ENCODE results near the gene NUP50. TPM values are rescaled to one million over a fixed set of nuclear protein-coding genes. Genes with fewer than 3 reads are reported as not detected.

Gene NUP50
- total RNA-seq, 1 donor from 2014 or later = 103 TPM

DNA sequence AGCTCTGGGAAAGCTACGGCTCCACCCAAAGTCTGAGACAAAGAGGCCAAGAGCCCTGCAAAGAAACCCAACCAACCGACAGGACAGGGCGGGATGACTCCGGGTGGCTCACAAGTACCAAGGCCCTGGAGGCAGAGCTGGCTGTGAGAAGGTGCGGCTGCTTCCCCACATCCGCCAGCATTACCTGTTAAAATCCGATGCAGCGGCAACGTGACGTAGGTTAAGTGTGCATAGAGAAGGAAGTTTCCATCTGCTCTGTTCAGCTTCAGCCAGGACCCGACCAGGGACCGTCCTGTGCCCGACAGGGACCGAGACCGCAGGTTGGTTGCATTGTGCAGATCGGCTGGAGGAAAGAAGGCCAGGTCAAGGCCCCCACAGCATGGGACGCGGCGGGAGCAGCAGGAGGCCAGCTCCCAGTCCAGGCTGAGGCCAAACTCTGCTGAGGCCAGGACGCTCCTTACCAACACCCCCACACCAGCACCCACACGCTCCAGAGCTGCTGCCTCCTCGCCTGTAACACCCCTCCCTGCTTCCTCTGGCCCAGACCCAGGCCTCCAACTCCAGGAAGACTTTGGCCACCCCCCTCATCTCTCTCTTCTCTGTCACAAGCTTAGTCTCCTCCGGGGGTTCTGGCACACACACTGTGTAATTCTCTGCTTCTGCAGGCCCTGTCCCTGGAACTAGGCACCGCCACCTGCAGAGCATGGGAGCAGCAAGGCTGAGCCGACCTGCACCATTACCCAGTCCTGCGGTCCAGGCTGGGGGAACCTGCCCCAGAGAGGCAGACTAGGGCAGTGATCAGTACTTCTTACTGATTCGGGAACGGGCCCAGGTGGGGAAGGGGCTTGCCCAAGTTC, 34.1 kb downstream of the NUP50 start:
- H3K4me3 Mint-ChIP-seq (ENCODE audit: unreplicated experiment) = peak overlapping the region; percentile 5
- no peak for DNase-seq (ENCODE audit: low spot score)

DNA sequence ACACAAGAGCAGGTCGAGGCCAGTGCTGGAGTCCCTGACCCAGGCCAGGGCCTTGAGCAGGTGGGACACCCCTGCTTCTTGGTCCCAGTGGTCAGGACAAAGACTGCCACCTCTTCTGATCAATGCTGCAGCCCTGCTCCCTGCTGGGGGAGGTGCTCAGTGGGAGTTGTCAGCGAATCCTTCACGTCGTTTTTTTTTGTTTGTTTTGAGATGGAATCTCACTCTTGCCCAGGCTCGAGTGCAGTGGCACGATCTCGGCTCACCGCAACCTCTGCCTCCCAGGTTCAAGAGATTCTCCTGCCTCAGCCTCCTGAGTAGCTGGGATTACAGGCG, 34.7 kb downstream of the NUP50 start:
- H3K4me3 Mint-ChIP-seq (ENCODE audit: unreplicated experiment) = no peak overlapping the region
- no peak overlapping the region for H3K27ac Mint-ChIP-seq (ENCODE audit: unreplicated experiment)
- TF ChIP-seq, protein P1, sequence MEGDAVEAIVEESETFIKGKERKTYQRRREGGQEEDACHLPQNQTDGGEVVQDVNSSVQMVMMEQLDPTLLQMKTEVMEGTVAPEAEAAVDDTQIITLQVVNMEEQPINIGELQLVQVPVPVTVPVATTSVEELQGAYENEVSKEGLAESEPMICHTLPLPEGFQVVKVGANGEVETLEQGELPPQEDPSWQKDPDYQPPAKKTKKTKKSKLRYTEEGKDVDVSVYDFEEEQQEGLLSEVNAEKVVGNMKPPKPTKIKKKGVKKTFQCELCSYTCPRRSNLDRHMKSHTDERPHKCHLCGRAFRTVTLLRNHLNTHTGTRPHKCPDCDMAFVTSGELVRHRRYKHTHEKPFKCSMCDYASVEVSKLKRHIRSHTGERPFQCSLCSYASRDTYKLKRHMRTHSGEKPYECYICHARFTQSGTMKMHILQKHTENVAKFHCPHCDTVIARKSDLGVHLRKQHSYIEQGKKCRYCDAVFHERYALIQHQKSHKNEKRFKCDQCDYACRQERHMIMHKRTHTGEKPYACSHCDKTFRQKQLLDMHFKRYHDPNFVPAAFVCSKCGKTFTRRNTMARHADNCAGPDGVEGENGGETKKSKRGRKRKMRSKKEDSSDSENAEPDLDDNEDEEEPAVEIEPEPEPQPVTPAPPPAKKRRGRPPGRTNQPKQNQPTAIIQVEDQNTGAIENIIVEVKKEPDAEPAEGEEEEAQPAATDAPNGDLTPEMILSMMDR (IDR thresholded peaks at IDR 0.05; ENCODE audit: unreplicated experiment) = no peak
- no peak for DNase-seq (ENCODE audit: low spot score)
- H3K9me3 Mint-ChIP-seq (ENCODE audit: unreplicated experiment) = no peaks in the 10 kb centered on the region
- no peaks in the 10 kb centered on the region for H3K4me1 Mint-ChIP-seq (ENCODE audit: unreplicated experiment)
- peaks cover 9% of the 10 kb centered on the region for H3K36me3 Mint-ChIP-seq (ENCODE audit: low read depth, unreplicated experiment)
- H3K27me3 Mint-ChIP-seq (ENCODE audit: unreplicated experiment) = no peaks in the 10 kb centered on the region

More for the DNA sequence above, 34.1 kb downstream of the NUP50 start:
- Mint-ChIP-seq H3K9me3 (ENCODE audit: unreplicated experiment) (no peaks in the 10 kb centered on the region), H3K36me3 (ENCODE audit: low read depth, unreplicated experiment) (peaks cover 9% of the 10 kb centered on the region), H3K4me1 (ENCODE audit: unreplicated experiment) (no peaks in the 10 kb centered on the region), H3K27me3 (ENCODE audit: unreplicated experiment) (no peaks in the 10 kb centered on the region), H3K27ac (ENCODE audit: unreplicated experiment) (no peak overlapping the region)
- TF ChIP-seq, protein P1 (IDR thresholded peaks at IDR 0.05; ENCODE audit: unreplicated experiment) = no peak

DNA sequence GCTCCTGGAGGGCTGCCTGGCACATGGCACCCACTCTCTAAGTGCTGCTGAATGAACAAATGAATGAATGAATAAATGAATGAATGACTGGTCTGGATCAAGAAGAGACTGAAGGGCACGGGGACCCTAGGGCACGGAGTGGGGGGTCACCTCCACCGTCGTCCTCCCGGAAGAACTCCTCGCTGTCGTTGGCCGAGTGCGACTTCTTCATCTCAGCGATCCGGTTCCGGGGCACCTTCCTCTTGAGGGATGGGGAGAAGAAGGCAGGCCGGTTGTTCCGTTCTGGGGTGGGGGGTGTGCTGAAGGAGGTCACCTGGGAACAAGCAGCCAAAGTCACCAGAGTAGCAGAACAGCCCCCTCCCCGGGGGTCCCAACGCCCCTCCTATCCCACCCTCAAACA, 36.0 kb downstream of the NUP50 start:
- Mint-ChIP-seq H3K36me3 (ENCODE audit: low read depth, unreplicated experiment) (peaks cover 9% of the 10 kb centered on the region), H3K27me3 (ENCODE audit: unreplicated experiment) (no peaks in the 10 kb centered on the region), H3K4me3 (ENCODE audit: unreplicated experiment) (no peak overlapping the region), H3K27ac (ENCODE audit: unreplicated experiment) (no peak overlapping the region), H3K4me1 (ENCODE audit: unreplicated experiment) (no peaks in the 10 kb centered on the region), H3K9me3 (ENCODE audit: unreplicated experiment) (no peaks in the 10 kb centered on the region)
- TF ChIP-seq, protein P1 (IDR thresholded peaks at IDR 0.05; ENCODE audit: unreplicated experiment) = no peak
- no peak for DNase-seq (ENCODE audit: low spot score)

DNA sequence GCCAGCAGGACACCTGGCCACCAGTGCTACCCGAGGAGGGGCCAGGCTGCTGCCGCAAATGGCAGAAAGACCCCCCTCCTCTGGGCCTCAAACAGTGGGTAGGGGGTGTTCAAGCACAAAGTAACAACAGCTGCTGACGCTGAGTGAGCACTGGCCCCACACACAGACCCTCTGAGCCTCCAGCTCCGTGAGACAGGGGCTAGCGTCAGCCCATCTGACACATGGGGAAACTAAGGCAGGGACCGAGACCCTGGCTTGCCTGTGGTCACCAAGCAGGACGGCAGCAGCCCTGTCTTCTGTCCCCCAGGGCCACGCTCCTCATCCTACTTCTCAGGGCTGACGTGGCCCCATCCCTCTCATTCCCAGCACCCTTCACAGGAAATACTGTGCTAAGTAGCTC, 36.5 kb downstream of the NUP50 start:
- no peak overlapping the region for H3K27ac Mint-ChIP-seq (ENCODE audit: unreplicated experiment)
- peaks cover 9% of the 10 kb centered on the region for H3K36me3 Mint-ChIP-seq (ENCODE audit: low read depth, unreplicated experiment)
- H3K27me3 Mint-ChIP-seq (ENCODE audit: unreplicated experiment) = no peaks in the 10 kb centered on the region
- DNase-seq (ENCODE audit: low spot score) = no peak
- TF ChIP-seq, protein P1 (IDR thresholded peaks at IDR 0.05; ENCODE audit: unreplicated experiment) = no peak
- H3K4me1 Mint-ChIP-seq (ENCODE audit: unreplicated experiment) = no peaks in the 10 kb centered on the region
- no peak overlapping the region for H3K4me3 Mint-ChIP-seq (ENCODE audit: unreplicated experiment)
- no peaks in the 10 kb centered on the region for H3K9me3 Mint-ChIP-seq (ENCODE audit: unreplicated experiment)

DNA sequence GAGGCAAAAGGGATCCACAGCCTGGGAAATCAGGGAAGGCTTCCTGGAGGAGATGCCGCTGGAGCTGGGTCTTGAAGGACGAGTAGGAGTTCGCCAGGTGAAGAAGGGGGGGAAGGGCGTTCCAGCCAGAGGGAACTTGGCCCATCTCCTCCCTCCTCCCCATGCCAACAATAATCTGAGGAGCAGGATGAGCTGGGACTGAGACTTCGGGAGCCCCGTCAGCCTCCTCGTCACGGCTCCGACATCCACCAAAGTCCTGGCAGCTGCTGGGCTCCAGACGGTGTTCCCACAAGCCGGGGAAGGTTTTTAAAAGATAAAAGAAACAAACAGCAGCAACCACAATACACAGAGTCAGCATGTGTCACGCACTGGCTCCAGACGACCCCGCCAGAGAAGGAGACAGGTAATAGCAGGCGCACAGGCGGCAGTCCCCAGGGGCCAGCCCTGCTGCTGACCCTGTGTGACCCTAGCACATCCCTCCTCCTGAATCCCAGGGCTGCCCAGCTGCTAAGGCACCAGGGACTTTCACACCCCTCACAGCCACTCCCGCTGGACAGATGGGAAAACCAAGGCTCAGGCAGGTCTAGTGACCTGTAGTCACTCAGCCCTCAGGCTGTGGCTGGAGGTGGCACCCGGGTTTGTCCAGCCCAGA, 37.3 kb downstream of the NUP50 start:
- no peak for DNase-seq (ENCODE audit: low spot score)
- H3K27me3 Mint-ChIP-seq (ENCODE audit: unreplicated experiment) = peaks cover 2% of the 10 kb centered on the region
- H3K27ac Mint-ChIP-seq (ENCODE audit: unreplicated experiment) = no peak overlapping the region
- no peaks in the 10 kb centered on the region for H3K9me3 Mint-ChIP-seq (ENCODE audit: unreplicated experiment)
- peaks cover 11% of the 10 kb centered on the region for H3K36me3 Mint-ChIP-seq (ENCODE audit: low read depth, unreplicated experiment)
- H3K4me3 Mint-ChIP-seq (ENCODE audit: unreplicated experiment) = no peak overlapping the region
- TF ChIP-seq, protein P1 (IDR thresholded peaks at IDR 0.05; ENCODE audit: unreplicated experiment) = no peak
- H3K4me1 Mint-ChIP-seq (ENCODE audit: unreplicated experiment) = no peaks in the 10 kb centered on the region

Measured in endothelial cell (in vitro differentiated cells).